Motor neuron (in vitro differentiated cells): ENCODE results near the gene JDP2. TPM values are rescaled to one million over a fixed set of nuclear protein-coding genes. Genes with fewer than 3 reads are reported as not detected.

Experiments used
- ATAC-seq, 8 experiments: fragments of 200-7000 bp; cut with Tn5 transposase; replicated peaks in 6 of 8; 2 replicates each; pipeline ENCODE4 v1.8.0; 2021; ENCODE audit warnings: mild to moderate bottlenecking in 8 of 8, moderate library complexity in 8 of 8
- H3K27ac ChIP-seq, 2 donors: fragments of 250-450 bp; sonication (Bioruptor Pico); 2 replicates each; pipeline ENCODE4 v1.9.0; 2021; ENCODE audit warnings: antibody characterized with exemption in 2 of 2, mild to moderate bottlenecking in 2 of 2, moderate library complexity in 1 of 2
- H3K4me1 ChIP-seq, 2 donors: fragments of 250-450 bp; sonication (Bioruptor Pico); replicated peaks in 1 of 2; 2 replicates each; pipeline ENCODE4 v1.6.1; 2021; ENCODE audit warnings: antibody characterized with exemption in 2 of 2, mild to moderate bottlenecking in 2 of 2, moderate library complexity in 1 of 2
- H3K4me3 ChIP-seq, 5 donors: fragments of 250-450 bp; sonication (Bioruptor Pico); 2 replicates each; pipeline ENCODE4 v1.9.0; 2021; ENCODE audit warnings: antibody characterized with exemption in 5 of 5, mild to moderate bottlenecking in 5 of 5, moderate library complexity in 4 of 5
- WGBS, 10 experiments: fragments of 450-650 bp; shearing (Covaris generic); methylation state at CpG; one replicate each; pipeline ENCODE4 v1.0.0; 2022; 5-methylcytosine and 5-hydroxymethylcytosine counted together
- in situ Hi-C, 9 experiments: fragments of 400-800 bp; cut with MboI; loops; one replicate each; pipeline ENCODE4 v1.15.0; 2021; ENCODE audit warnings: low sequenced_read_pairs in 9 of 9, low pct_unique_long_range_greater_than_20kb in 2 of 9; ENCODE audit not compliant: unreplicated experiment in 9 of 9
- total RNA-seq, 8 experiments: library from RNA; unstranded; fragments of 300-600 nt; gene quantifications; 2 replicates each; pipeline versions ENCODE4 v1.2.3 to v1.2.4, GENCODE V29; 2022

JDP2 gene
- total RNA-seq, 8 experiments from 2014 or later, result 6.1 to 42.7 (median 10.0) TPM

- H3K4me1 ChIP-seq, result no peaks in the 10 kb centered on the region
- 14 to 100% (median 77%) methylated on average over 1 of the region's 1 CpG; no CpG with 5 or more reads in 3 of the 10 experiments for WGBS, 10 experiments
- no peak overlapping the region for H3K27ac ChIP-seq
- no peak overlapping the region for H3K4me3 ChIP-seq
- in situ Hi-C loops, result loop anchor here (10.0 to 25.0 kb wide), 3 partner anchors 174 to 349 kb away; partner anchors contain the start of gene NEK9 (in 6 of the 9)
- ATAC-seq, result peak in 2 of 8 experiments; percentile 35 to 37
Observed at GRCh38 chr14:75486318-75486717, 58.5 kb downstream of the JDP2 start.

GRCh38 chr14:75487155-75487671 is 59.4 kb downstream of the JDP2 start:
- no peak for ATAC-seq
- Histone ChIP-seq H3K27ac (no peak overlapping the region), H3K4me1 (no peaks in the 10 kb centered on the region), H3K4me3 (no peak overlapping the region)
- WGBS, 10 experiments, result 20 to 94% (median 70%) methylated on average over 1 to 6 of the region's 7 CpGs; no CpG with 5 or more reads in 3 of the 10 experiments
- in situ Hi-C loops, result loop anchor here (10.0 to 25.0 kb wide), 3 partner anchors 175 to 350 kb away; partner anchors contain the start of gene NEK9 (in 6 of the 9)

GRCh38 chr14:75489480-75489837 is 61.6 kb downstream of the JDP2 start:
- no peak for ATAC-seq
- 0 to 100% (median 80%) methylated on average over 1 to 4 of the region's 6 CpGs; no CpG with 5 or more reads in 5 of the 10 experiments for WGBS, 10 experiments
- Histone ChIP-seq H3K4me3 (no peak overlapping the region), H3K4me1 (no peaks in the 10 kb centered on the region), H3K27ac (no peak overlapping the region)
- in situ Hi-C loops, result loop anchor here (10.0 to 25.0 kb wide), 3 partner anchors 177 to 352 kb away; partner anchors contain the start of gene NEK9 (in 6 of the 9)

DNA sequence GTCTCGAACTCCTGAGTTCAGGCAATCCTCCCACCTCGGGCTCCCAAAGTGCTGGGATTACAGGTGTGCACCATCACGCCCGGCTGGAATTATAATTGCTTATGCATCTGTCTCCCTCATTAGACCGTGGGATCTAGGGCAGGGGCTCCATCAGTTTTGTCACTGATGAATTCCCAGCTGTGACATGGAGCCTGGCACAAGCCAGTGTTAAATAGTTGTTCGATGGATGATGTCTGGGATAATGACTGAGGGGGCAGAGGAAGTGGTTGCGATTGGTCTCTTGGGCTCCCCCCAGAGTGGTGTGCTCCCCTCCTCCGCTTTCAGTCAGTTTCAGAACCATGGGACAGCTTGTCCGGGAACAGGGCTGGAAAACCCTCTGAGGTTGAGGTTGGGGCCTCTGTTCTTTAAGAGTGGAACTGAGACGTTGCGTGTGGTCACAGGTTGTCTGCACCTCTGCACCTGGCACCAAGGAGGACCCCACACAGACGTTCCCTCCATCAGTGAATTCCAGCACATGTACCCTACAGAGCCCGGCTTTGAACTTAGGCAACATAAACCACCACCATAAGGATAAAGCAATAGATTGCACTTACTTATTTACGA is 63.7 kb downstream of the JDP2 start:
- Histone ChIP-seq H3K4me3 (no peak overlapping the region), H3K4me1 (no peaks in the 10 kb centered on the region), H3K27ac (no peak overlapping the region)
- in situ Hi-C loops, result loop anchor here (25.0 kb wide), 2 partner anchors 179 to 354 kb away; partner anchors contain the start of gene NEK9 (in 6 of the 9)
- ATAC-seq, result no peak
- 31 to 100% (median 78%) methylated on average over 1 to 7 of the region's 14 CpGs for WGBS, 10 experiments

- 20 to 100% (median 86%) methylated on average over 1 to 5 of the region's 9 CpGs; no CpG with 5 or more reads in 2 of the 10 experiments for WGBS, 10 experiments
- Histone ChIP-seq H3K27ac (no peak overlapping the region), H3K4me3 (no peak overlapping the region), H3K4me1 (no peaks in the 10 kb centered on the region)
- in situ Hi-C loops, result loop anchor here (25.0 kb wide), 2 partner anchors 181 to 356 kb away; partner anchors contain the start of gene NEK9 (in 6 of the 9)
- no peak for ATAC-seq
Observed at GRCh38 chr14:75492832-75493591, 65.2 kb downstream of the JDP2 start.

GRCh38 chr14:75493592-75494087 is 65.8 kb downstream of the JDP2 start:
- no peak overlapping the region for H3K4me3 ChIP-seq
- H3K27ac ChIP-seq, result no peak overlapping the region
- H3K4me1 ChIP-seq, result no peaks in the 10 kb centered on the region
- no peak for ATAC-seq
- in situ Hi-C loops, result loop anchor here (25.0 kb wide), 2 partner anchors 181 to 356 kb away; partner anchors contain the start of gene NEK9 (in 6 of the 9)
- WGBS, 10 experiments, result 60 to 100% (median 90%) methylated on average over 1 to 4 of the region's 8 CpGs; no CpG with 5 or more reads in 4 of the 10 experiments

DNA sequence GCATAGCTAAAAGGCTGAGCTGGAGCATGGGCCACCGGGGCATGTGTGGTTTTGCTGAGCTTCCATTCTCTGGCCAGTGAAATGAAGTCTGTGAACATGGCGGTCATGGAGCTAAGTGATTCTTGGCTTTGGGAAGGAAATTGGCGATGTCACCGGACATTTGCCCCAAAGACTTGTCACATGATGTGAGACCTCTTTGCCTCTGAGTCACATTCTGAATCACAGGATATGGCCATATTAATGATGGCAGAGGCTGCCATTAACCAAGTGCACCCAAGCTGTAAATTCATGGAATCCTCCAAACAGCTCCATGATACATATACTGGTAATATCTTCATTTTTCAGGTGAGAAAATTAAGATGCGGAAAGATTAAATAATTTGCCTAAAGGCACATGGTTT is 67.1 kb downstream of the JDP2 start:
- in situ Hi-C loops, result loop anchor here (25.0 kb wide), 2 partner anchors 183 to 358 kb away; partner anchors contain the start of gene NEK9 (in 6 of the 9)
- ATAC-seq, result no peak
- Histone ChIP-seq H3K27ac (no peak overlapping the region), H3K4me3 (no peak overlapping the region), H3K4me1 (no peaks in the 10 kb centered on the region)
- WGBS, 10 experiments, result 57 to 100% (median 92%) methylated on average over 1 to 5 of the region's 5 CpGs; no CpG with 5 or more reads in 3 of the 10 experiments

GRCh38 chr14:75495399-75495798 is 67.6 kb downstream of the JDP2 start:
- H3K27ac ChIP-seq, result no peak overlapping the region
- in situ Hi-C loops, result loop anchor here (25.0 kb wide), 2 partner anchors 183 to 358 kb away; partner anchors contain the start of gene NEK9 (in 6 of the 9)
- 63 to 100% (median 94%) methylated on average over 2 to 3 of the region's 3 CpGs for WGBS, 10 experiments
- H3K4me1 ChIP-seq, result no peaks in the 10 kb centered on the region
- no peak overlapping the region for H3K4me3 ChIP-seq
- ATAC-seq, result no peak

DNA sequence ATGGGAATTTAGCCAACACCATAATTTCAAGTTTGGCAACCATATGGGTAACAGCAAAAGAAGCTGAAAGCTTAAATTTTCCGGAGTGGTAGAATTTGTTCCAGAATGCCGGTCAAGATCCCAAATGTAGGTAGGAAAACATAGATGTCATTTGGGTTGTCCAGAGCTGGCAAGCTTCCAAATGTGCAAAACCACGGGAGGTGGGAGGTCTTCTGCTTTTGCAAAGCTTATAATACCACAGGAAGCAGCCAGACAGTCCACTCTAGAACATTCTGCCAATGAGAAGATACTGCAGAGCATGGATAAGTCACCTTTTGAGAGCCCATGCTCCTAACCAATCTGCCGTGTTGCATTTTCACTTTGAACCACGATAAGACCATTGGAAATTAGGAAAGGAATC is 68.1 kb downstream of the JDP2 start:
- H3K4me1 ChIP-seq, result no peaks in the 10 kb centered on the region
- no peak overlapping the region for H3K27ac ChIP-seq
- no peak for ATAC-seq
- in situ Hi-C loops, result loop anchor here (25.0 kb wide), 2 partner anchors 184 to 359 kb away; partner anchors contain the start of gene NEK9 (in 6 of the 9)
- no peak overlapping the region for H3K4me3 ChIP-seq
- 50 to 90% (median 81%) methylated on average over 2 to 5 of the region's 5 CpGs; no CpG with 5 or more reads in 2 of the 10 experiments for WGBS, 10 experiments

GRCh38 chr14:75496755-75497154 is 68.9 kb downstream of the JDP2 start:
- 78 to 100% (median 86%) methylated on average over 1 to 3 of the region's 4 CpGs; no CpG with 5 or more reads in 4 of the 10 experiments for WGBS, 10 experiments
- Histone ChIP-seq H3K27ac (no peak overlapping the region), H3K4me3 (no peak overlapping the region), H3K4me1 (no peaks in the 10 kb centered on the region)
- in situ Hi-C loops, result loop anchor here (25.0 kb wide), 2 partner anchors 184 to 359 kb away; partner anchors contain the start of gene NEK9 (in 6 of the 9)
- ATAC-seq, result no peak

- no peaks in the 10 kb centered on the region for H3K4me1 ChIP-seq
- H3K4me3 ChIP-seq, result no peak overlapping the region
- no peak overlapping the region for H3K27ac ChIP-seq
- in situ Hi-C loops, result loop anchor here (25.0 kb wide), 2 partner anchors 185 to 360 kb away; partner anchors contain the start of gene NEK9 (in 6 of the 9)
- no peak for ATAC-seq
- WGBS, 10 experiments, result 20 to 84% (median 58%) methylated on average over 1 to 3 of the region's 4 CpGs; no CpG with 5 or more reads in 3 of the 10 experiments
Observed at GRCh38 chr14:75497191-75497590, 69.4 kb downstream of the JDP2 start.

DNA sequence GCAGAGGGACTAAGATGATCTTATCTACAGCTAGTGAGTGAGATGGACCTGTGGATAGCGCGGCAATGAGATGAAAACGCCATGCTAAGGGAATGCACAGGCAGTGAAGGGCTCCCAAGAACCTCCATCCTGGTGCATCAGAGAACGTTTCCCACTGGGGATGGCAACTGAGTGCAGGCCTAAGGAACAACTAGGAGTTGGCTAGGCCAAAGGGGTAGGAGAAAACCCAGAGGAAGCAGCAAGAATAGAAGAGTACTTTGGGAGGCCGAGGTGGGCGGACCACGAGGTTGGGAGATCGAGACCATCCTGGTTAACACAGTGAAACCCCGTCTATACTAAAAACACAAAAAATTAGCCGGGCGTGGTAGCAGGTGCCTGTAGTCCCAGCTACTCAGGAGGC is 69.9 kb downstream of the JDP2 start:
- 55 to 96% (median 91%) methylated on average over 3 to 11 of the region's 11 CpGs; no CpG with 5 or more reads in 4 of the 10 experiments for WGBS, 10 experiments
- no peaks in the 10 kb centered on the region for H3K4me1 ChIP-seq
- H3K27ac ChIP-seq, result no peak overlapping the region
- H3K4me3 ChIP-seq, result no peak overlapping the region
- no peak for ATAC-seq
- in situ Hi-C loops, result loop anchor here (25.0 kb wide), 2 partner anchors 185 to 360 kb away; partner anchors contain the start of gene NEK9 (in 6 of the 9)
